Trophoblast cell (in vitro differentiated cells and primary cell): ENCODE data around the gene UNC79.

Experiments
- DNase-seq, 2 donors: peaks; one replicate each; pipeline ENCODE4 v3.0.0-alpha.2; 2016
- H2AFZ ChIP-seq: 2 replicates; pipeline ENCODE4 v1.6.1; 2013; ENCODE audit warnings: low read length, moderate library complexity, mild to moderate bottlenecking; ENCODE audit not compliant: insufficient read depth, poor library complexity
- H2AK5ac ChIP-seq: 2 replicates; pipeline ENCODE4 v1.6.1; 2013; ENCODE audit warnings: mild to moderate bottlenecking, low read length
- H2BK120ac ChIP-seq: 2 replicates; pipeline ENCODE4 v1.6.1; 2013; ENCODE audit warnings: low read length, mild to moderate bottlenecking, moderate library complexity; ENCODE audit not compliant: insufficient read depth, poor library complexity
- H2BK12ac ChIP-seq: 2 replicates; pipeline ENCODE4 v1.6.1; 2013; ENCODE audit warnings: mild to moderate bottlenecking, low read length, moderate library complexity
- H2BK5ac ChIP-seq: 2 replicates; pipeline ENCODE4 v1.6.1; 2013; ENCODE audit warnings: low read length, low read depth, moderate library complexity, mild to moderate bottlenecking; ENCODE audit not compliant: poor library complexity
- H3K14ac ChIP-seq: 2 replicates; pipeline ENCODE4 v1.6.1; 2013; ENCODE audit warnings: mild to moderate bottlenecking, low read length
- H3K18ac ChIP-seq: 2 replicates; pipeline ENCODE4 v1.6.1; 2013; ENCODE audit warnings: mild to moderate bottlenecking, low read length
- H3K23ac ChIP-seq: 2 replicates; pipeline ENCODE4 v1.6.1; 2013; ENCODE audit warnings: low read length
- H3K27ac ChIP-seq: 2 replicates; pipeline ENCODE4 v1.5.1; 2013; ENCODE audit warnings: low read depth, mild to moderate bottlenecking, inconsistent platforms, low read length, moderate library complexity
- H3K27me3 ChIP-seq: 2 replicates; pipeline ENCODE4 v1.6.1; 2013; ENCODE audit warnings: inconsistent platforms, mild to moderate bottlenecking, low read length, moderate library complexity; ENCODE audit not compliant: insufficient read depth
- H3K36me3 ChIP-seq, 2 experiments: 1 replicate in 1 of 2; 2 replicates in 1 of 2; pipeline ENCODE4 v1.6.1; 2013; ENCODE audit warnings: low read length in 2 of 2, mild to moderate bottlenecking in 2 of 2, moderate library complexity in 1 of 2; ENCODE audit not compliant: insufficient read depth in 2 of 2, control insufficient read depth in 1 of 2
- H3K4ac ChIP-seq: 2 replicates; pipeline ENCODE4 v1.6.1; 2013; ENCODE audit warnings: low read depth, mild to moderate bottlenecking, low read length, moderate library complexity
- H3K4me1 ChIP-seq, 2 experiments: 1 replicate in 1 of 2; 2 replicates in 1 of 2; pipeline ENCODE4 v1.6.1; 2013; ENCODE audit warnings: low read length in 2 of 2, mild to moderate bottlenecking in 2 of 2, moderate library complexity in 1 of 2; ENCODE audit not compliant: insufficient read depth in 2 of 2, control insufficient read depth in 1 of 2
- H3K4me2 ChIP-seq: 2 replicates; pipeline ENCODE4 v1.6.1; 2013; ENCODE audit warnings: inconsistent platforms, mild to moderate bottlenecking, low read length, moderate library complexity
- H3K4me3 ChIP-seq: 2 replicates; pipeline ENCODE4 v1.5.1; 2013; ENCODE audit warnings: mild to moderate bottlenecking, low read depth, low read length, inconsistent platforms
- H3K79me1 ChIP-seq: one replicate; pipeline ENCODE4 v1.6.1; 2013; ENCODE audit warnings: low read length
- H3K79me2 ChIP-seq: 2 replicates; pipeline ENCODE4 v1.6.1; 2013; ENCODE audit warnings: low read length, mild to moderate bottlenecking; ENCODE audit not compliant: control insufficient read depth, insufficient read depth, poor library complexity
- H3K9ac ChIP-seq: 2 replicates; pipeline ENCODE4 v1.6.1; 2013; ENCODE audit warnings: mild to moderate bottlenecking, low read length
- H3K9me3 ChIP-seq: 2 replicates; pipeline ENCODE4 v1.6.1; 2013; ENCODE audit warnings: low read depth, mild to moderate bottlenecking, control low read depth, inconsistent platforms, low read length; ENCODE audit not compliant: insufficient read depth
- H4K12ac ChIP-seq: 2 replicates; pipeline ENCODE4 v1.6.1; 2013; ENCODE audit warnings: low read depth, mild to moderate bottlenecking, low read length, moderate library complexity
- H4K8ac ChIP-seq: 2 replicates; pipeline ENCODE4 v1.6.1; 2013; ENCODE audit warnings: low read depth, mild to moderate bottlenecking, low read length, moderate library complexity
- H4K91ac ChIP-seq: one replicate; pipeline ENCODE4 v1.6.1; 2013; ENCODE audit warnings: low read depth, mild to moderate bottlenecking, low read length, moderate library complexity
- WGBS: extraction: QIAGEN DNeasy Blood & Tissue Kit; methylation state at CpG from one replicate; pipeline ENCODE4 v1.1.7; 2013; ENCODE audit warnings: missing lambda C conversion rate; ENCODE audit not compliant: insufficient read length, insufficient coverage; ENCODE audit errors: extremely low coverage; 5-methylcytosine and 5-hydroxymethylcytosine counted together

UNC79 gene

GRCh38 chr14:93712079-93712837 lies 281.5 kb downstream of the UNC79 start:
- WGBS = no CpG with 5 or more reads among the region's 9 CpGs
- H3K9me3 ChIP-seq = no peaks in the 10 kb centered on the region
- H3K4me2 ChIP-seq = no peak overlapping the region
- H3K36me3 ChIP-seq = no peaks in the 10 kb centered on the region
- no peak overlapping the region for H2BK12ac ChIP-seq
- no peak overlapping the region for H4K8ac ChIP-seq
- H3K14ac ChIP-seq = no peak overlapping the region
- no peaks in the 10 kb centered on the region for H3K79me1 ChIP-seq
- no peak overlapping the region for H3K27ac ChIP-seq
- H3K4me3 ChIP-seq = no peak overlapping the region
- H2AK5ac ChIP-seq = no peak overlapping the region
- DNase-seq = no peak
- H2BK120ac ChIP-seq = no peak overlapping the region
- H3K79me2 ChIP-seq = no peaks in the 10 kb centered on the region
- no peak overlapping the region for H3K23ac ChIP-seq
- H3K9ac ChIP-seq = no peak overlapping the region
- no peak overlapping the region for H2AFZ ChIP-seq
- no peaks in the 10 kb centered on the region for H3K27me3 ChIP-seq
- H3K4me1 ChIP-seq = peaks cover 6 to 10% of the 10 kb centered on the region in 2 experiments
- no peak overlapping the region for H4K12ac ChIP-seq
- no peak overlapping the region for H3K4ac ChIP-seq
- no peak overlapping the region for H2BK5ac ChIP-seq
- H4K91ac ChIP-seq = no peak overlapping the region
- no peak overlapping the region for H3K18ac ChIP-seq

DNA sequence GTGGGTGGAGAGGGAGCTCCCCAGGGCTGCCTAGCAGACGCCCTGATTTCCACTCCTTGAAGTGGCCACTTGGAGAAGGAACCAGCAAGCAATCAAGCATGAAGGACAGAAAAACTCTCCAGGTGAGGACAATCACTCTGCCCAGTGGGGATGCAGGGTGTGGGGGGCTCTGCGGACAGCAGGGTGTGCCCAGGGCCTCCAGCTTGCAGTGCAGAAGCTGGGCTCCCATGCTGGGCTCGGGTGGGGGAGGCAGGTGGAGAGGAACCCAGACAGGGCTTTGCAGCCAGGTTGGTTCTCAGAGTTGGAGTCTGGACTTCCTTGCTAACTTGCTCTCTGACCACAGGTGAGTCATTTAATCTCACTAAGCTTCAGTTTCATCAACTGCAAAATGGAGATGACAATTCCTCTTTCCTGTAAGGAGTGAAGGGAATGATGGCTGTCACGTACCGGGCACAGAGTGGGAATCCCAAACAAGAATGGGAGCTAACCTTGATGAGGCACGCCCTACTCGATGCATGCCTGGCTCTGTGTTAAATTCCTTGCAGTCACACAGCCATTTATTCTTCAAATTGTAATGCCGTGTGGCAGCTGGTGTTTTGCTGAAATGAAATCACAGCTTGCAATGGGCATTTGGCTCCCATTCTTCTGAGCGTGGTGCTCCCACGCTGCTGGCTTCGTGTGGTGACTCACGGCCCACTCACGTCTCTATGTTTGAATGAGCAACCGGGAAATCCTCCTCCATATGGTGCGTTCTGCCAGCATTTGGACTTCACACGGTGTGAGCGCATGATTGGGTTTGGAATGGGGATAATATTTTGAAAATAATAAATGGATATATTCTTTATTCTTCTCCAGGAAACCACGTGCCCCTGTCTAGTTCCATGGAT lies 282.3 kb downstream of the UNC79 start:
- Histone ChIP-seq H3K27me3 (no peaks in the 10 kb centered on the region), H3K18ac (no peak overlapping the region), H4K8ac (no peak overlapping the region), H2AK5ac (no peak overlapping the region), H2BK5ac (no peak overlapping the region), H3K4me2 (no peak overlapping the region), H3K27ac (no peak overlapping the region), H4K91ac (no peak overlapping the region), H3K4ac (no peak overlapping the region), H3K23ac (no peak overlapping the region), H2BK120ac (no peak overlapping the region), H3K79me1 (no peaks in the 10 kb centered on the region), H2AFZ (no peak overlapping the region), H4K12ac (no peak overlapping the region), H2BK12ac (no peak overlapping the region), H3K14ac (no peak overlapping the region), H3K36me3 (no peaks in the 10 kb centered on the region), H3K79me2 (no peaks in the 10 kb centered on the region), H3K4me3 (peak overlapping the region; percentile 38), H3K9ac (no peak overlapping the region), H3K9me3 (no peaks in the 10 kb centered on the region), H3K4me1 (peaks cover 6 to 10% of the 10 kb centered on the region in 2 experiments)
- WGBS = no CpG with 5 or more reads among the region's 18 CpGs
- no peak for DNase-seq

- no peaks in the 10 kb centered on the region for H3K79me1 ChIP-seq
- H3K79me2 ChIP-seq = no peaks in the 10 kb centered on the region
- H3K23ac ChIP-seq = no peak overlapping the region
- H4K91ac ChIP-seq = no peak overlapping the region
- H3K4me3 ChIP-seq = no peak overlapping the region
- WGBS = no CpG with 5 or more reads among the region's 13 CpGs
- H3K9ac ChIP-seq = no peak overlapping the region
- H3K4ac ChIP-seq = no peak overlapping the region
- DNase-seq = no peak
- no peaks in the 10 kb centered on the region for H3K36me3 ChIP-seq
- H2BK12ac ChIP-seq = no peak overlapping the region
- H2BK120ac ChIP-seq = no peak overlapping the region
- H2AK5ac ChIP-seq = no peak overlapping the region
- no peak overlapping the region for H3K14ac ChIP-seq
- no peaks in the 10 kb centered on the region for H3K27me3 ChIP-seq
- no peak overlapping the region for H2AFZ ChIP-seq
- H3K9me3 ChIP-seq = no peaks in the 10 kb centered on the region
- H3K4me2 ChIP-seq = no peak overlapping the region
- no peak overlapping the region for H4K12ac ChIP-seq
- H3K4me1 ChIP-seq = peaks cover 3 to 9% of the 10 kb centered on the region in 2 experiments
- H3K18ac ChIP-seq = no peak overlapping the region
- H2BK5ac ChIP-seq = no peak overlapping the region
- H3K27ac ChIP-seq = no peak overlapping the region
- H4K8ac ChIP-seq = no peak overlapping the region
Measured at GRCh38 chr14:93713726-93714405, 283.1 kb downstream of the UNC79 start.

DNA sequence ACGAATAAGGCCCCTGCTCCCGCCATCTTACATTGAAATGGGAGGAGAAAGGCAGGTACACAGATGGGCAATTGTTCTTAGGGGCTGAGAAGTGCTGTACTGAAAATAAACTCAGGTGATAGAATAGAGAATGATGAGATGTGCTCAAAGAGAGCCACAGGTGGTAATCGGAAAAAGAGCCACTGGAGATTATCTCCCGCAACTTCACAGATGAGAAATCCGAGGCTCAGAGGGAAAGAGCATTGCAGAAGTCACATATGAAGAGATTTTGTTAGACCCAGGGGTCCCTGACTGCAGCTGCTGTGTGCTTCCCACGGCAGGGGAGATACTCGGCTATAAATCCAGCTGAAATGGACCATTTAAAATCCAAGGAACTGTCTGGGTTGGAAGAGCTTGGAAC lies 283.9 kb downstream of the UNC79 start:
- Histone ChIP-seq H2BK5ac (no peak overlapping the region), H2BK12ac (no peak overlapping the region), H3K18ac (no peak overlapping the region), H2BK120ac (no peak overlapping the region), H3K23ac (no peak overlapping the region), H4K8ac (no peak overlapping the region), H2AK5ac (no peak overlapping the region), H3K36me3 (no peaks in the 10 kb centered on the region), H3K4me2 (no peak overlapping the region), H4K91ac (no peak overlapping the region), H3K79me1 (no peaks in the 10 kb centered on the region), H2AFZ (no peak overlapping the region), H3K9ac (no peak overlapping the region), H3K79me2 (no peaks in the 10 kb centered on the region), H3K4me3 (no peak overlapping the region), H3K9me3 (no peaks in the 10 kb centered on the region), H3K4me1 (peaks cover 0 to 3% of the 10 kb centered on the region in 2 experiments), H3K27ac (no peak overlapping the region), H3K4ac (no peak overlapping the region), H4K12ac (no peak overlapping the region), H3K27me3 (no peaks in the 10 kb centered on the region), H3K14ac (no peak overlapping the region)
- DNase-seq = no peak
- no CpG with 5 or more reads among the region's 7 CpGs for WGBS
